ENCODE measurements around the gene TNS3.

- TF ChIP-seq CTCF (IDR thresholded peaks at IDR 0.05; ENCODE audit: low read depth, low read length, poor library complexity, severe bottlenecking) (no peak), EZH2phosphoT487 (IDR thresholded peaks at IDR 0.05; ENCODE audit: borderline replicate concordance, low read length) (no peak)
These were observed 22.6 kb upstream of the TNS3 start for GRCh38 chr7:47604496-47604890.

Measured in DOHH2 (cell line).